Measurements from ENCODE around the gene KLK11. TPM values are rescaled to one million over a fixed set of nuclear protein-coding genes. Genes with fewer than 3 reads are reported as not detected.

KLK11 gene
- polyA plus RNA-seq, 3 donors, result not detected

- Histone ChIP-seq H4K20me1 (ENCODE audit: insufficient read depth, low read length) (no peaks in the 10 kb centered on the region), H3K4me2 (replicated peaks; ENCODE audit: extremely low read depth, low read length, poor library complexity, severe bottlenecking) (no peak overlapping the region), H3K79me2 (ENCODE audit: insufficient read depth, low read length) (no peaks in the 10 kb centered on the region), H2AFZ (ENCODE audit: insufficient read depth, low read depth, low read length, poor library complexity, severe bottlenecking) (no peak overlapping the region), H3K27ac (ENCODE audit: low read depth in 1 of 2, low read length in 2 of 2) (no peak overlapping the region), H3K27me3 (ENCODE audit: control insufficient read depth in 2 of 2, insufficient read depth in 2 of 2, low read length in 2 of 2) (peaks cover 0 to 4% of the 10 kb centered on the region in 2 donors), H3K4me1 (ENCODE audit: control insufficient read depth in 1 of 2, insufficient read depth in 2 of 2, low read length in 2 of 2) (no peaks in the 10 kb centered on the region), H3K4me3 (replicated peaks in 1 of 3; ENCODE audit: low read depth in 2 of 3, low read length in 3 of 3) (no peak overlapping the region), H3K9ac (ENCODE audit: insufficient read depth, low read length, poor library complexity, severe bottlenecking) (no peak overlapping the region), H3K36me3 (replicated peaks in 1 of 2; ENCODE audit: control insufficient read depth in 1 of 2, insufficient read depth in 2 of 2, low read length in 2 of 2) (no peaks in the 10 kb centered on the region), H3K9me3 (replicated peaks in 1 of 2; ENCODE audit: control insufficient read depth in 1 of 2, insufficient read depth in 1 of 2, low read length in 2 of 2) (peaks cover 5% of the 10 kb centered on the region in 2 donors)
- peak in 1 of 3 donors; percentile 16 for DNase-seq
- Mint-ChIP-seq H3K27me3 (ENCODE audit: low read depth in 3 of 3) (peaks cover 17 to 52% (median 32%) of the 10 kb centered on the region in 3 donors), H3K4me1 (peaks cover 4% of the 10 kb centered on the region), H3K36me3 (no peaks in the 10 kb centered on the region), H3K9me3 (peaks cover 4 to 13% (median 8%) of the 10 kb centered on the region in 7 donors), H3K27ac (no peak overlapping the region), H3K4me3 (peak overlapping the region in 1 of 2 donors; percentile 51)
- TF ChIP-seq, protein P1, sequence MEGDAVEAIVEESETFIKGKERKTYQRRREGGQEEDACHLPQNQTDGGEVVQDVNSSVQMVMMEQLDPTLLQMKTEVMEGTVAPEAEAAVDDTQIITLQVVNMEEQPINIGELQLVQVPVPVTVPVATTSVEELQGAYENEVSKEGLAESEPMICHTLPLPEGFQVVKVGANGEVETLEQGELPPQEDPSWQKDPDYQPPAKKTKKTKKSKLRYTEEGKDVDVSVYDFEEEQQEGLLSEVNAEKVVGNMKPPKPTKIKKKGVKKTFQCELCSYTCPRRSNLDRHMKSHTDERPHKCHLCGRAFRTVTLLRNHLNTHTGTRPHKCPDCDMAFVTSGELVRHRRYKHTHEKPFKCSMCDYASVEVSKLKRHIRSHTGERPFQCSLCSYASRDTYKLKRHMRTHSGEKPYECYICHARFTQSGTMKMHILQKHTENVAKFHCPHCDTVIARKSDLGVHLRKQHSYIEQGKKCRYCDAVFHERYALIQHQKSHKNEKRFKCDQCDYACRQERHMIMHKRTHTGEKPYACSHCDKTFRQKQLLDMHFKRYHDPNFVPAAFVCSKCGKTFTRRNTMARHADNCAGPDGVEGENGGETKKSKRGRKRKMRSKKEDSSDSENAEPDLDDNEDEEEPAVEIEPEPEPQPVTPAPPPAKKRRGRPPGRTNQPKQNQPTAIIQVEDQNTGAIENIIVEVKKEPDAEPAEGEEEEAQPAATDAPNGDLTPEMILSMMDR (IDR thresholded peaks at IDR 0.05), result no peak
- intact Hi-C loops (cut with micrococcal nuclease), result no loop called here
- 73% methylated on average over 39 of the region's 42 CpGs for WGBS (ENCODE audit: insufficient coverage)
These were observed 23.7 kb downstream of the KLK11 start for GRCh38 chr19:51002542-51003311.

DNA sequence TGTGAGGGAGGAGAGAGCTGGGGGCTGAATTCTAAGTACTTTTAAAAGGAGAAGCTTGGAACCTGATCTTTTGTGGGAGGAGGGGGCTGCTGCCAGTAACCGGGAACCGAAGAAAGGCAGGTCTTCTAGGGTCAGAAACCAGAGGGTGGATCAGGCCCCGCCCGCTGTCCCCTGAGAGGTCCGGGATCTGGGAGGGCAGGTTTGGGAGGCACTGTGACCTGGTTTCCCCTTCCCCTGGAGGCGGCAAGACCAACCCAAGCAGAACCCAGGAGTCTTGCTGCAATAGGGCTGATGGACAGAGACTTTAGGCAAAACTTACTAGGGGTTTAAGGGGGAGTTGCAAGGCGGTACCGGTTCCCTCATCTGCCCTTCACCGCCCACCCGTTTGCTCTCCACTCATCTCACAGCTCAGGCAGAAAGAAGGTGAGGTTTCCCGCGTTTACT is 24.3 kb downstream of the KLK11 start:
- Mint-ChIP-seq H3K27ac (no peak overlapping the region), H3K9me3 (peaks cover 4 to 13% (median 9%) of the 10 kb centered on the region in 7 donors), H3K36me3 (no peaks in the 10 kb centered on the region), H3K27me3 (ENCODE audit: low read depth in 3 of 3) (peaks cover 17 to 51% (median 30%) of the 10 kb centered on the region in 3 donors), H3K4me3 (peak overlapping the region in 1 of 2 donors; percentile 51), H3K4me1 (peaks cover 4% of the 10 kb centered on the region)
- Histone ChIP-seq H3K27me3 (ENCODE audit: control insufficient read depth in 2 of 2, insufficient read depth in 2 of 2, low read length in 2 of 2) (peaks cover 0 to 5% of the 10 kb centered on the region in 2 donors), H3K36me3 (replicated peaks in 1 of 2; ENCODE audit: control insufficient read depth in 1 of 2, insufficient read depth in 2 of 2, low read length in 2 of 2) (no peaks in the 10 kb centered on the region), H3K9me3 (replicated peaks in 1 of 2; ENCODE audit: control insufficient read depth in 1 of 2, insufficient read depth in 1 of 2, low read length in 2 of 2) (peaks cover 5% of the 10 kb centered on the region in 2 donors), H4K20me1 (ENCODE audit: insufficient read depth, low read length) (no peaks in the 10 kb centered on the region), H3K4me1 (ENCODE audit: control insufficient read depth in 1 of 2, insufficient read depth in 2 of 2, low read length in 2 of 2) (no peaks in the 10 kb centered on the region), H3K9ac (ENCODE audit: insufficient read depth, low read length, poor library complexity, severe bottlenecking) (no peak overlapping the region), H3K4me2 (replicated peaks; ENCODE audit: extremely low read depth, low read length, poor library complexity, severe bottlenecking) (no peak overlapping the region), H3K79me2 (ENCODE audit: insufficient read depth, low read length) (no peaks in the 10 kb centered on the region), H2AFZ (ENCODE audit: insufficient read depth, low read depth, low read length, poor library complexity, severe bottlenecking) (no peak overlapping the region), H3K4me3 (replicated peaks in 1 of 3; ENCODE audit: low read depth in 2 of 3, low read length in 3 of 3) (no peak overlapping the region), H3K27ac (ENCODE audit: low read depth in 1 of 2, low read length in 2 of 2) (no peak overlapping the region)
- 70% methylated on average over 7 of the region's 12 CpGs for WGBS (ENCODE audit: insufficient coverage)
- DNase-seq, result no peak
- TF ChIP-seq, protein P1 (IDR thresholded peaks at IDR 0.05), result no peak
- intact Hi-C loops (cut with micrococcal nuclease), result no loop called here
